ENCODE results near the gene CELF1. TPM values are rescaled to one million over a fixed set of nuclear protein-coding genes. Genes with fewer than 3 reads are reported as not detected.

CELF1 gene
- total RNA-seq, 1 donor from 2014 or later: 125 TPM

- intact Hi-C loops (cut with micrococcal nuclease): no loop called here
Observed at GRCh38 chr11:47512701-47513100, 40.2 kb downstream of the CELF1 start.

- intact Hi-C loops (cut with micrococcal nuclease): no loop called here
Observed at GRCh38 chr11:47511917-47512316, 41.0 kb downstream of the CELF1 start.

GRCh38 chr11:47510209-47510608 is 42.7 kb downstream of the CELF1 start:
- intact Hi-C loops (cut with micrococcal nuclease): no loop called here

GRCh38 chr11:47509077-47509536 is 43.8 kb downstream of the CELF1 start:
- intact Hi-C loops (cut with micrococcal nuclease): loop anchor here (2.0 kb wide), 2 partner anchors 16 to 44 kb away; partner anchors contain the start of gene CELF1

DNA sequence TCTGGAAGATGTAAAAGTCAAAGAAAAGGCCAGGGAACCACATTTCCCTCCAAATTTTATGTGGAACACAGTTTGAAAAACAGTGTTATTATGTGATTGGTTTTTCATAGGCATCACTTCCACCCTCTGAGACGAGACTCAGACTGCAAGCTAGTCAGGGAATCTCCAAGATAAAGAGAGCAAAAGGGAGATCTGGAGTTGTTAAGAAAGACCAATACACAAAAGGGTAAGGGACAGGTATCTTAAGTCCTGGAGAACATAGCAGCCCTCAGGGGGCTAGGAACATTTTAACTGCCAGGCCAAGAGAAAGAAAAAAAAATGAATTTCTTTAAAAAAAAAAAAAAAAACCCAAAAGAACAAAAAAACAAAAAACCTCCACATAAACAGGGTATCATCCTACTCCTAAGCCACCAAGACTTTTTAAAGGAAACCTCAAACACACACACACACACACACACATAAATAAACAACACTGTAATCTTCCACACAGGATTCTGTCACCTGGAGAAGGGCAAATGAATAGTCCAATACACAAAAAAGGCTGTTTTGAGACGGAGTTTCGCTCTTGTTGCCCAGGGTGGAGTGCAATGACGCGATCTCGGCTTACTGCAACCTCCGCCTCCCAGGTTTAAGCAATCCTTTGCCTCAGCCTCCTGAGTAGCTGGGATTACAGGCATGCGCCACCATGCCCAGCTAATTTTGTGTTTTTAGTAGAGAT is 44.5 kb downstream of the CELF1 start:
- intact Hi-C loops (cut with micrococcal nuclease): loop anchor here (2.0 kb wide), 2 partner anchors 16 to 44 kb away; partner anchors contain the start of gene CELF1

GRCh38 chr11:47507563-47508239 is 45.2 kb downstream of the CELF1 start:
- intact Hi-C loops (cut with micrococcal nuclease): loop anchor here (1.0 to 2.0 kb wide), 3 partner anchors 11 to 45 kb away; partner anchors contain the start of gene CELF1

DNA sequence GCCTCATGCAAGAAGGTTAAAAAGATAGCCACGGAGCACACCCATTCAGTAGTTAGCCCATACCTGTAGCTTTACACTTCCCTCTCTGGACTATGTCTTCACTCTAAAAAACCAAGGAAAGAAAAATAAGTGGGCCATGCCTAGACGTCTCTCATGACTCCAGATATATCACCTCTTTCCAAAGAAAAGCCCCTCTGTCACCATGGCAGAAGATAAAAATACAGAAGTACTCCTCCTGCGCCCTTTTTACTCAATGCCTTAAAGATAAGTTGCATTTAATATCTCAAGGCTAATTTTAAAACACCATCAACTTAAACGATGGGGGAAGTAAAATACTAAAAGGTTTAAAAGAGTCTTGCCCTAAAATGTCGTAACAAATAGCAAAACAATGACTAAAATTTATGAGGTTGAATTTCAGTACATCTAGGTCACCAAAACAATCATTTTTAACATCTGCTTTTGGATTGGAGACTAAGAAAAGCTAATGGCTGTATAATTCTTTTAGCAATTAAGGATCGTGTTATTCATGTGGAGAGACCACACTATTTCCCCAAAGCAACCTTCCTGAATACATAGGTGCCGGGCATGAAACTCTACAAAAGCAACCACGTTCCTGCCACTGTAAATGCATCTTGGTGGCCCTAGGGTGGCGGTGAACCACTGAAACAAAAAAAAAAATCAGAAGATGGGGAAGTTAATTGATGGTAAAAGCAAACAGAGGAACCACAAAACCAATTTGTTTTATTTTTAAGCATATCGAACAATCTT is 46.0 kb downstream of the CELF1 start:
- intact Hi-C loops (cut with micrococcal nuclease): loop anchor here (1.0 kb wide), 1 partner anchor 11 kb away; no protein-coding TSS in a partner anchor

DNA sequence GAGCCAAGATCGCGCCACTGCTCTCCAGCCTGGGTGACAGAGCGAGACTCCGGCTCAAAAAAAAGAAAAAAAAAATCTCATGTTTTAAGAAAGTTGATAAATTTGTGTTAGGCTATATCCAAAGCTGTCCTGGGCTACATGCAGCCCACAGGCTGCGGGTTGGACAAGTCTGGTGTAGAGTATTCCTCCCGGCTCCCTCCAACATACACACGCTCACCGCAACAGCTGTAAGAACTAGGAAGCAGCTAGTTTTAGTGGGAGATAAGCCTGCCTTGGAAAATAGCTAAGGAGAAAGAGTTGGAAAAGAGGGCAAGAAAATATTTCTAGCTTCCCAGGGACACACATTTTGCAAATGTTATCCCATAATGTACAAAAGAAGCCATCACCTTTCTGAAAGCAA is 46.6 kb downstream of the CELF1 start:
- intact Hi-C loops (cut with micrococcal nuclease): no loop called here

DNA sequence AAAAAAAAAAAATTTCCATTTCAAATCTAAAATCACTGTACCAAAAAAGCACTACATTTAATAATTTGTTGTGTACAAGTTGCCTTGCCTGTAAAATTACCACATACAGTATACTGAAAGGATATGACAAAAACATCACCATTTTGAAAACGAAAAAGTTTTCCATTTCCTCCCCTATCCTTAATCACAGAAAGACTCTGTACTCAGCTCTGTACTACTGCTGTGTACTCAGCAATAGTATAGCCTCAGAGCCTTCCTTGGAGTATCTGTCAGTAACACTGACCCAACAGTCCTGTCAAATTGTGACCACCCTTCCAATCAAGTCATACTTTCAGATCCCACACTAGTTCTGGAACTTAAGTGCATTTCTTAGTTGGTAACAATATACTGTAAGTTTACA is 48.0 kb downstream of the CELF1 start:
- intact Hi-C loops (cut with micrococcal nuclease): no loop called here

- intact Hi-C loops (cut with micrococcal nuclease): no loop called here
Observed at GRCh38 chr11:47503227-47503626, 49.7 kb downstream of the CELF1 start.

DNA sequence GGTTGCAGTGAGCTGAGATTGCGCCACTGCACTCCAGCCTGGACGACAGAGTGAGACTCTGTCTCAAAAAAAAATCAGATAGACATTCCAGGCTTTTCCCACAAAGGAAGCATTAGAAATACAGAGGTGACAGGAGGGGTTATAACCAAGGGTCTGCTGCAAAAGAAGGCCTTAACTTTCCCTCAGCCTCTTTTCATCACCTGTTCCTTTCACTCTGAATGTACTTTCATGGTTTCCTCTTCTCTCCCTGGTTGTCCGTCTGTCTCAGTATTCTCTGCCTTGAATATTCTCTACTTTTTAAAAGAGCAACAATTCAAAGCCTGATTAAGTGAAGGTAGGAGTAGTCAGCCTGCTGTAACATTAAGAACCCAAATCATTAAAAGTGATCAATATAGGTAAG is 50.2 kb downstream of the CELF1 start:
- intact Hi-C loops (cut with micrococcal nuclease): no loop called here

GRCh38 chr11:47501101-47501500 is 51.8 kb downstream of the CELF1 start:
- intact Hi-C loops (cut with micrococcal nuclease): no loop called here

DNA sequence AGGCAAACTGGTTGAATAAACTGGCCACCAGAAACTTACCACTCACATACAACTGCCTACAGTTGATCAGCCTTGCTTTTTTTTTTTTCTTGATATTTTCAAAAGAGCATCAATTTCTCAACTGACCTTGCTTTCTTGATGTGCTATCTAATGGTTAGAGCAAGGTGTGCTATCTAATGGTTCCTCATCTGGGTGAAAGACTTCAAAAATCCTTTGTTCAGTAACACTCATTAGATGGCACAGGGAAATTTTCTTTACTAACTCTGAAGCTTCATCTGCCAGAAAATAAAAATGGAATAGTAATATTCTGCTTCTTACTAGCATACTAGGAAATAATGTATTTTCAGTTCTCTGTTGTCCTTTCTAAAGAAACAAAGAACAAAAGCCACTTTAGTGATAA is 52.8 kb downstream of the CELF1 start:
- intact Hi-C loops (cut with micrococcal nuclease): no loop called here

GRCh38 chr11:47499614-47500013 is 53.3 kb downstream of the CELF1 start:
- intact Hi-C loops (cut with micrococcal nuclease): no loop called here

DNA sequence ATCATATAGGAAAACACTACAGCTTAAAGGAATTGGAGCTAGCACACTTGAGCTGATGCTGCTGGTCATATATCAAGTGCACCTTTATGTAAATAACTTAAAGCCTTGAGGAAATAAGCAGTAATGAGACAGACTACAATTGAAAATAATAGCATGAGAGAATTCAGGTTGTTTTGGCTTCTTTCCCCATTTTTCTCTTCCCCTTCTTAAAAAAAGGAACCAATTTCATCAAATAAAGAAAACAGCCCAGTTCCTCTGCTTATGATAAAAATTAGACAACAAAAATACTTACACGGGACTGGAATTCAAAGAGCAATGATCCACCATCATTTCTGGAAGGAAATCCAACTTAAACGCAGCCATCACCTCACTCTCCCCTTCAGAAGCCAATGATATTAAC is 53.8 kb downstream of the CELF1 start:
- intact Hi-C loops (cut with micrococcal nuclease): no loop called here

DNA sequence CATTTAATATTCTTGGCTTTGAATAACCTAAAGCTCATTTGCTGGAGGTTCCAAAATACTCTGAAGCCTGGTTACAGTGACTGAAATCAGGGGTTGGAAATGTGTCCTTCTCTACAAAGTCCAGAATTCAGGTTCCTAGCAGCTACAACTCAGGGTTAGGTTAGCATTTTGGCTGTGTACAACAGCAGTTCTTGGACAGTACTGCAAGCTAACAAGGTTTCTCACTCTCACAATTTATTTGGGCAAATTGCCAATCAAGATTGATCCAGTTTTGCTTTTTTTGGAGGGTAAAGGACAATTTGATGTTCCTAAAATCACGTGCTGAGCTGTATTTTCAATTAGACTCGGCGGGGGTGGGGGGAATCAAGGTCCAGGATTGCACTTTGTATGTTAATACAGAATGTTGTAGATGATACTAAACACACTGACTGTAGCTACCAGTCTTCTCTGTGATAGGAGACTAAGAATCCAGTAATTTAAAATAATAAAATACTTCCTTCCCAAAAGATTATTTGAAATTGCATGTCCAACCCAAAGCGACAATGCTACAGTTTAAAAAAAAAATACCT is 54.3 kb downstream of the CELF1 start:
- intact Hi-C loops (cut with micrococcal nuclease): no loop called here

DNA sequence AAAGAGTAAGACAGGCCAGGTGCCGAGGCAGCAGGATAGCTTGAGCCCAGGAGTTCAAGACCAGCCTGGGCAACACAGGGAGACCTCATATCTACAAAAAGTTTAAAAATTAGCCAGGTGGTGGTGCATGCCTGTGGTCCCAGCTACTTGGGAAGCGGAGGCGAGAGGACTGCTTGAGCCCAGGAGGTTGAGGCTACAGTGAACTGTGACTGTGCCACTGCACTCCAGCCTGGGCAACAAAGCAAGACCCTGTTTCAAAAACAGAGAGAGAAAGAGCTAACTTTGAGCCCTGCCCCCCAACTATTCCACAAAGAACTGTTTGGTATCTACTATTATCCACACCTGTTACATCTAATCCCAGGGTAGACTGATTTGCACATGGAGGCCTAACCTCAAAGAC is 54.8 kb downstream of the CELF1 start:
- intact Hi-C loops (cut with micrococcal nuclease): no loop called here

DNA sequence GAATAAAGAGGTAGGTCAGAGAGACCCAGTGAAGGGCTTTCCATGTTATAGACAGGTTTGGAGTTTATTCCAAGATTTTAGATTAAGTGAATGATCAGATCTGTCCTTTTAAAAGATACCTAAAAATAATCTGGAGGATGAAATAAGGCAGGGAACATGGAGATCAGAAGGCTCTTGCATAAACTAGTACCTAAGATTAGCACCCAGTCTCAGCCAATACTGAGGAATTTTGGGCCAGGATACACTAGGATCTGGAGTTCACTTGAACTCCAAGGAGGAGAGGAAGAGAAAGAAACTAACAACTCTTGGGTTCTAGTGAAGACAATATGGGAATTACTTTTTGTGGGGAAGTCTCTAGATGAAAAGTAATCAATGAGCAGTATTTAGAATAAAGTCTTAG is 56.1 kb downstream of the CELF1 start:
- intact Hi-C loops (cut with micrococcal nuclease): no loop called here

GRCh38 chr11:47495856-47496217 is 57.1 kb downstream of the CELF1 start:
- intact Hi-C loops (cut with micrococcal nuclease): no loop called here

- intact Hi-C loops (cut with micrococcal nuclease): no loop called here
Observed at GRCh38 chr11:47495011-47495855, 57.7 kb downstream of the CELF1 start.

DNA sequence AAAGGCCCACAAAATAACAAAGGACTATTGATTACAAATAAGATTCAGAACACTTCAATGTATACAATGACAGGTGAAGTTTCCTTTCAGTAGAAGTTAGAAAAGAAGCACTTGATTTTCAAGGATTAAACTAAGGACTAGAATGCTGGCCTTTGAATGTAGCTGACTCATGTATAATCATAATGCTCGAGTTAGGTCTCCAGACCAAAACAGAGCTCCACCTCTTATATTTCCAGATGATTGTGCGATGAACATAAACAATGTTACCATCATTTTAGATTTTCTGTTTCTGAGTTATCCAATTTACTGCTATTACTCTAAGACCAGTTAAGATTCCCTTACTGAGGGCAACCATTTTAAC is 63.6 kb downstream of the CELF1 start:
- intact Hi-C loops (cut with micrococcal nuclease): loop anchor here (5.0 kb wide), 1 partner anchor 63 kb away; the partner anchor contains the start of gene CELF1
